ENCODE results near the gene ARFIP2. TPM values are rescaled to one million over a fixed set of nuclear protein-coding genes. Genes with fewer than 3 reads are reported as not detected.

ARFIP2 gene
- total and polyA plus RNA-seq, 8 donors, result 44.0 to 91.1 (median 68.8) TPM

DNA sequence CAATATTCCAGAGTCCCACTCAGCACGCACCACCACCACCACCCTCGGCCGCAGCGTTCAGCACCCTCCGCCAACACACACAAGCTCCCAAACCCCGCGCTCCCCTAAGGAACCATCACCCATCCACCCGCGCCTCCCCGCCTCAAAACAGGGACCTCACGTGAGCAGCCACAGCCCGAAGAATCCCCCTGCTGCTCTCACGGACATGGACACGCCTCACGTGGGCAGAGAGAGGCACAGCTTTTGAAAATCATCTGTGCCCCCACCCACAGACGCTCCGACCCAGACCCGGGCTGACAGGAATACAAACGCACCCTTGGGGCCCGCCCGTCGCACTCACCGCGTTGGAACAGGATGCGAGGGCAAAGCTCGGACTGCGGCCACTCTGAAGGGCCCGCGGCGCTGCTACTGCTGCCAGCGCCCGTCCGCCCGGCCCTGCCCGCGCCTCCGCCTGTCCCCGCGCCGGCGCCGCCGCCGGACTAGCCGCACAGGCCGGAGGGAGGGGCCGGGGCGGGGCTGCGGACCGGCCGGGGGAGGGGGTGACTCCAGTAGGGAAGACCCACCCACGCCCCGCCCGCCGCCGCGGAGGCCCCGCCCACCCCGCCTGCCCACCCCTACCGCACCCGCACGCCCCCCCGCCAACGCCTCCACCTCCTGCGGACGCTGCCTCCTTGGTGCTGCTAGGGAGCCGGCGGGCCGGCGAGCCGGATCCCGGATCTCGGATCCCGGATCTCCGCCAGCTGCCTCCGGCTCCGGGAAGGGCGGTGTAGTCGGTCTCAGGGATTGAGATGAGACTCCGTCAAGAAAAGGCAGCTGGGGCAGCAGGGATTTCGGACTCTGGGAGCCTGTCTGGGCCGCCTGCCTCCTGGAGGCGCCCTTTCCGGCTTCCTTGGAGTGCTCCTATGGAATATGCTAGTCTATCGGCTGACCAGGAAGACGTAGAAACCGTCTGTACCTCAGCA, 7.4 kb downstream of the ARFIP2 start, which contains the start of gene TRIM3:
Gene TRIM3 (minus strand): TSS at position 491 of the 962 bp plus-strand sequence. CDS start 8,246 bp downstream, outside the sequence.
- Histone ChIP-seq H3K9me3 (no peaks in the 10 kb centered on the region), H3K4me3 (peak within 1 kb of the TSS; percentile 76 to 88 (median 80)), H3K27me3 (no peaks in the 10 kb centered on the region), H3K27ac (peak within 1 kb of the TSS; percentile 91 to 97 (median 94)), H3K36me3 (peaks cover 24 to 25% (median 24%) of the 10 kb centered on the region in 4 donors), H3K4me1 (peaks cover 29 to 71% (median 65%) of the 10 kb centered on the region in 4 donors)
- intact Hi-C loops (cut with DNase I; ENCODE audit: low total_unique reads), result no loop called here
- WGBS, 5 donors, result 0 to 2% (median 0%) methylated on average over 34 to 87 of the region's 87 CpGs
- TF ChIP-seq, protein P1, sequence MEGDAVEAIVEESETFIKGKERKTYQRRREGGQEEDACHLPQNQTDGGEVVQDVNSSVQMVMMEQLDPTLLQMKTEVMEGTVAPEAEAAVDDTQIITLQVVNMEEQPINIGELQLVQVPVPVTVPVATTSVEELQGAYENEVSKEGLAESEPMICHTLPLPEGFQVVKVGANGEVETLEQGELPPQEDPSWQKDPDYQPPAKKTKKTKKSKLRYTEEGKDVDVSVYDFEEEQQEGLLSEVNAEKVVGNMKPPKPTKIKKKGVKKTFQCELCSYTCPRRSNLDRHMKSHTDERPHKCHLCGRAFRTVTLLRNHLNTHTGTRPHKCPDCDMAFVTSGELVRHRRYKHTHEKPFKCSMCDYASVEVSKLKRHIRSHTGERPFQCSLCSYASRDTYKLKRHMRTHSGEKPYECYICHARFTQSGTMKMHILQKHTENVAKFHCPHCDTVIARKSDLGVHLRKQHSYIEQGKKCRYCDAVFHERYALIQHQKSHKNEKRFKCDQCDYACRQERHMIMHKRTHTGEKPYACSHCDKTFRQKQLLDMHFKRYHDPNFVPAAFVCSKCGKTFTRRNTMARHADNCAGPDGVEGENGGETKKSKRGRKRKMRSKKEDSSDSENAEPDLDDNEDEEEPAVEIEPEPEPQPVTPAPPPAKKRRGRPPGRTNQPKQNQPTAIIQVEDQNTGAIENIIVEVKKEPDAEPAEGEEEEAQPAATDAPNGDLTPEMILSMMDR (IDR thresholded peaks at IDR 0.05), result no peak
- TF ChIP-seq POLR2AphosphoS5 (IDR thresholded peaks at IDR 0.05) (peak in 2 of 3 donors; percentile 50 to 68), POLR2A (IDR thresholded peaks at IDR 0.05) (peak in 1 of 4 donors; percentile 76), EP300 (IDR thresholded peaks at IDR 0.05) (no peak)
- peak; percentile 95 to 97 for DNase-seq

DNA sequence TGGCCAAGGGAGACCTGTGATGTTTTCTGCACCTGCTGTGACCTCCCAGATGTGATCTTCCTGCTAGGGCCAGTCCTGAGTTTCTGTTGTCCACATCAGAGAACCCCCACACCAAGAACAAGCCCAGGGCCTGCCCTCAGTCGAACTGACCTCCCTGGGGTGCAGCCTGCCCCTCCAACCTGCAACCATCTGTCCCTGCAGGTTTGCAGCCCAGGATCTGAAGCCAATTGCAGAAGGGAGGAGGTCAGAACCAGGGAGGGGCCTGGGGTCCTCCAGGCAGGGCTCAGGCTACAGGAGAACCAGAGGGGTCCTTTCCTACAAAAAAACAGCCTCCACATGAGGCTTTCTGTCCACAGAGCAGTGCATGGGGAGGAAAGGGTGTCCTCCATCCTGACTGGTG, 8.2 kb downstream of the ARFIP2 start:
- intact Hi-C loops (cut with DNase I; ENCODE audit: low total_unique reads), result no loop called here
- DNase-seq, result peak in 1 of 2 donors; percentile 26
- H3K9me3 ChIP-seq, result no peaks in the 10 kb centered on the region
- H3K4me1 ChIP-seq, result peaks cover 30 to 74% (median 62%) of the 10 kb centered on the region in 4 donors
- H3K36me3 ChIP-seq, result peaks cover 16 to 17% (median 17%) of the 10 kb centered on the region in 4 donors
- TF ChIP-seq POLR2A (IDR thresholded peaks at IDR 0.05) (no peak), POLR2AphosphoS5 (IDR thresholded peaks at IDR 0.05) (no peak), EP300 (IDR thresholded peaks at IDR 0.05) (no peak)
- TF ChIP-seq, protein P1 (IDR thresholded peaks at IDR 0.05), result no peak
- H3K4me3 ChIP-seq, result peak overlapping the region; percentile 76 to 88 (median 80)
- 0 to 16% (median 9%) methylated on average over 1 of the region's 1 CpG; no CpG with 5 or more reads in 1 of the 5 donors for WGBS, 5 donors
- H3K27me3 ChIP-seq, result no peaks in the 10 kb centered on the region
- peak overlapping the region in 3 of 5 donors; percentile 93 to 97 (median 94) for H3K27ac ChIP-seq

DNA sequence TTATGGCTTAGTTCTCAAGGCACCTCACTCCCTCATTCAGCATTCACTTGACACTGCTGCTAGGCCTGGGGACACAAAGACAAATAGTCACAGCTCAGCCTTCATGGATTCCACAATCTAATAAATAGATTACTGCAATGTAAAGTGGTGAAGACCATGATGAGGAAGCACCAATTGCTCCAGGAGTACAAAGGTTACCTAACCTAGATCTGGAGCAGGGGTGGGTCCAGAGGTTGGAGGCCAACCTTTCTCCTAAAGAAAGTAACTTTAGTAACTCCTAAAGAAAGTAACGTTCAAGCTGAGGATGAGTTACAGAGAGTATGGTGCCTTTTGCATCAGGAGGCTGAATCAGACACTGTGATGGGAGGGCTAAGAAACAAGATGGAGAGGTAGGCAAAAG, 11.5 kb downstream of the ARFIP2 start:
- no peak for DNase-seq
- peaks cover 19 to 56% (median 38%) of the 10 kb centered on the region in 4 donors for H3K4me1 ChIP-seq
- H3K36me3 ChIP-seq, result peaks cover 8 to 16% (median 14%) of the 10 kb centered on the region in 4 donors
- H3K4me3 ChIP-seq, result no peak overlapping the region
- H3K9me3 ChIP-seq, result no peaks in the 10 kb centered on the region
- TF ChIP-seq POLR2A (IDR thresholded peaks at IDR 0.05) (no peak), EP300 (IDR thresholded peaks at IDR 0.05) (no peak), POLR2AphosphoS5 (IDR thresholded peaks at IDR 0.05) (no peak)
- TF ChIP-seq, protein P1 (IDR thresholded peaks at IDR 0.05), result no peak
- WGBS, 5 donors, result 67 to 85% (median 81%) methylated on average over 1 of the region's 1 CpG
- intact Hi-C loops (cut with DNase I; ENCODE audit: low total_unique reads), result no loop called here
- H3K27ac ChIP-seq, result peak overlapping the region; percentile 41 to 73 (median 66)
- no peaks in the 10 kb centered on the region for H3K27me3 ChIP-seq

DNA sequence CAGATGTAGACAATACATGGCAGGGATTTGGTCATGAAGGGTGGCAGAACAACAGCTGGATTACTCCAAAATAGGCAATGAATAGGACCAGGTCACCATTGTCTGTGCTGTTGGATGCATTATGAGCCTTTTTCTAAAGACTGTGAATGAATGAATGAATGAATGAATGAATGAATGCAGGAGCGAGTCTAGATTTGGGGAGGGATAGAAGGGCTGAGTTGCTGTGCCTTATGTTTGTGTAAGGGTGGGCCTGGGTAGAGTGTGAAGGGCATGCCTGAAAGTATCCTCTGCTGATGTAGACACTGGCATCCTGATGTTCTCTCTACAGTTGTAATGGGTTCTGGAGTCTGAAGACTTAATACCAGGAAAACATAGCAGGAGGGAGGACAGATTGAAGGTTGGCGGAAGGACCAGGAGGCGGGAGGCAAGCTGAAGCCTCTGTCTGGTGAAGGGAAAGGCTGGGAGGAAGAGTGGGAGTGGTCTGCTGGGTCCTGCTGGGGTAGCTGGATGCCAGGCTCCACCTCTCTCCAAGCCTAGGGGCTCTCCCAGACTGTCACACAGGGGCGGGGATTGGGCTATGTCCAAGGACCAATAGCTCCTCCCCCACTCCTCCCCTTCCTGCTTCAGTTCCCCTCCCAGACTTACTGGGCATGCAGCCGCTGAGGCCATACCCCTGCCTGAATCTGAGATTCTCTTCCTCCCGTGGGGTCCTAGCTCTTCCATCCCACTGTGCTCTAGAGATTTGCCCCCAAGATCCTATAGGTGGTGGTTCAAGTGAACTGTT, 12.2 kb downstream of the ARFIP2 start:
- Histone ChIP-seq H3K36me3 (peaks cover 8 to 23% (median 21%) of the 10 kb centered on the region in 4 donors), H3K9me3 (no peaks in the 10 kb centered on the region), H3K27ac (peak overlapping the region; percentile 47 to 73 (median 66)), H3K27me3 (no peaks in the 10 kb centered on the region), H3K4me1 (peaks cover 15 to 50% (median 33%) of the 10 kb centered on the region in 4 donors), H3K4me3 (no peak overlapping the region)
- DNase-seq, result peak; percentile 80 to 98
- intact Hi-C loops (cut with DNase I; ENCODE audit: low total_unique reads), result no loop called here
- TF ChIP-seq EP300 (IDR thresholded peaks at IDR 0.05) (no peak), POLR2AphosphoS5 (IDR thresholded peaks at IDR 0.05) (peak in 1 of 3 donors; percentile 63)
- TF ChIP-seq, protein P1 (IDR thresholded peaks at IDR 0.05), result no peak
- 11 to 29% (median 25%) methylated on average over 5 to 6 of the region's 6 CpGs for WGBS, 5 donors
